Measurements from ENCODE around the gene AP1S1.
"Not testable (repeated sequence)": the region's sequence is repeated elsewhere in the genome, so short reads cannot be mapped to it uniquely, and the experiment has no call there.

The AP1S1 gene

GRCh38 chr7:101171442-101171837 lies 17.2 kb downstream of the AP1S1 start:
- DNase-seq (ENCODE audit: low read depth in 2 of 2), result no peak

GRCh38 chr7:101172005-101172853 lies 18.0 kb downstream of the AP1S1 start:
- DNase-seq (ENCODE audit: low read depth in 2 of 2), result no peak

GRCh38 chr7:101172854-101173751 lies 18.8 kb downstream of the AP1S1 start:
- DNase-seq (ENCODE audit: low read depth in 2 of 2), result no peak

GRCh38 chr7:101173752-101174244 lies 19.5 kb downstream of the AP1S1 start:
- peak; percentile 42 to 72 for DNase-seq (ENCODE audit: low read depth in 2 of 2)

- DNase-seq (ENCODE audit: low read depth in 2 of 2), result no peak
Observed at GRCh38 chr7:101174322-101174854, 20.1 kb downstream of the AP1S1 start.

GRCh38 chr7:101175664-101176063 lies 21.4 kb downstream of the AP1S1 start:
- DNase-seq (ENCODE audit: low read depth in 2 of 2), result no peak

GRCh38 chr7:101177644-101178043 lies 23.4 kb downstream of the AP1S1 start:
- DNase-seq (ENCODE audit: low read depth in 2 of 2), result no peak

GRCh38 chr7:101179117-101179516 lies 24.8 kb downstream of the AP1S1 start:
- DNase-seq (ENCODE audit: low read depth in 2 of 2), result no peak

GRCh38 chr7:101179713-101180112 lies 25.4 kb downstream of the AP1S1 start:
- DNase-seq (ENCODE audit: low read depth in 2 of 2), result no peak

- no peak for DNase-seq (ENCODE audit: low read depth in 2 of 2)
Observed at GRCh38 chr7:101180130-101180755, 26.0 kb downstream of the AP1S1 start, which contains the start of gene NAT16. Gene NAT16 (minus strand): TSS chr7:101180293. CDS start chr7:101174807, 5,486 bp downstream.

GRCh38 chr7:101185258-101185839 lies 31.1 kb downstream of the AP1S1 start:
- no peak for DNase-seq (ENCODE audit: low read depth in 2 of 2)

- no peak for DNase-seq (ENCODE audit: low read depth in 2 of 2)
Observed at GRCh38 chr7:101186194-101186593, 31.9 kb downstream of the AP1S1 start.

GRCh38 chr7:101186844-101187428 lies 32.7 kb downstream of the AP1S1 start:
- DNase-seq (ENCODE audit: low read depth in 2 of 2), result no peak

GRCh38 chr7:101189109-101189508 lies 34.8 kb downstream of the AP1S1 start:
- DNase-seq (ENCODE audit: low read depth in 2 of 2), result no peak

GRCh38 chr7:101195884-101196283 lies 41.6 kb downstream of the AP1S1 start:
- DNase-seq (ENCODE audit: low read depth in 2 of 2), result no peak

- DNase-seq (ENCODE audit: low read depth in 2 of 2), result no peak
Observed at GRCh38 chr7:101197991-101198390, 43.7 kb downstream of the AP1S1 start.

- DNase-seq (ENCODE audit: low read depth in 2 of 2), result no peak
Observed at GRCh38 chr7:101198476-101198875, 44.2 kb downstream of the AP1S1 start.

GRCh38 chr7:101199522-101199921 lies 45.2 kb downstream of the AP1S1 start:
- DNase-seq (ENCODE audit: low read depth in 2 of 2), result not testable (repeated sequence)

GRCh38 chr7:101200504-101200861 lies 46.2 kb downstream of the AP1S1 start:
- DNase-seq (ENCODE audit: low read depth in 2 of 2), result no peak

- DNase-seq (ENCODE audit: low read depth in 2 of 2), result no peak
Observed at GRCh38 chr7:101200862-101201599, 46.8 kb downstream of the AP1S1 start, which contains the start of gene MOGAT3. Gene MOGAT3 (minus strand): TSS chr7:101201036. CDS start chr7:101200854, 182 bp downstream.

Data from stimulated activated CD4-positive, alpha-beta T cell treated with anti-CD3 and anti-CD28 coated beads, Interleukin-4, amount 100 ng/mL, for 48 hours (primary cell).